ENCODE data around the gene IFNG-AS1. TPM values are rescaled to one million over a fixed set of nuclear protein-coding genes. Genes with fewer than 3 reads are reported as not detected.

The IFNG-AS1 gene
- total RNA-seq, 1 donor from 2014 or later: not detected

DNA sequence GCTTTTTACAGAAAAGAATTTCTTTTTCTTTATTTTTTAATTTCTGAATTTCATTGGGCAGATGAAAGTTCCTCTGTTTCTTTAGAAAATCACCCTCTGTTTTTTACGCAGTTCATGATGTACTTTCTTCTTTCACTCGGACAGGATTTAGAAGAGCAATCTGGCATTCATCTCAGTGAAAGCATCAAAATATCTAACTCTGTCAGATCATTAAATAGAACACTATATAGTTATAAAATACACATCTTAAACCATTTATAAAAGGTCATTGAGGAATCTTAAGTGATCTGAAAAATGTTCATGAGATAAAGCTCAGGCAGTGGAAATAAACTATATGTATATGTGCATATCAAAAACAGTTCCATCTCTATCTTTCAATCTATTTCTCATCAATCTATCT is 3.9 kb downstream of the IFNG-AS1 start:
- DNase-seq (ENCODE audit: low read depth in 2 of 2): no peak

DNA sequence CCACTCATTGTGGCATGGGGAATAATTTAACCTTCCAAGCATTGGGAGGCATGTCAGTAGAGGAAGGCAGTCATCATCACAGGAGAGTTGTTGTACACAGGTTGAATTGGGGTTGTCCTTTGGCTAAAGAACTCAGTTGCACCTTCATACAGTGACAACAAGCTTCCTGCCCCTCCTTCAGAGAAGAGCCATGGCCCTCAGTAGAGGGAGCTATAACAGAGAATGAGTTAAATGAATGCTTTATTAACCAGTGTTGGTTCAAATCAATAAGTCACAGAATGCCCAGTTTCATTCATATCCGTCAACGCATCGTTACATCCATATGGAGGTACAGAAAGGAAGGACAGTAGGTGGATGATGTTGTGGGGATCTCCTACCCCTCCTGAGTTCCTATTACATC is 4.8 kb downstream of the IFNG-AS1 start:
- no peak for DNase-seq (ENCODE audit: low read depth in 2 of 2)

- no peak for DNase-seq (ENCODE audit: low read depth in 2 of 2)
These were observed 7.1 kb downstream of the IFNG-AS1 start for GRCh38 chr12:67996347-67996746.

GRCh38 chr12:67998379-67998778 is 9.1 kb downstream of the IFNG-AS1 start:
- no peak for DNase-seq (ENCODE audit: low read depth in 2 of 2)

DNA sequence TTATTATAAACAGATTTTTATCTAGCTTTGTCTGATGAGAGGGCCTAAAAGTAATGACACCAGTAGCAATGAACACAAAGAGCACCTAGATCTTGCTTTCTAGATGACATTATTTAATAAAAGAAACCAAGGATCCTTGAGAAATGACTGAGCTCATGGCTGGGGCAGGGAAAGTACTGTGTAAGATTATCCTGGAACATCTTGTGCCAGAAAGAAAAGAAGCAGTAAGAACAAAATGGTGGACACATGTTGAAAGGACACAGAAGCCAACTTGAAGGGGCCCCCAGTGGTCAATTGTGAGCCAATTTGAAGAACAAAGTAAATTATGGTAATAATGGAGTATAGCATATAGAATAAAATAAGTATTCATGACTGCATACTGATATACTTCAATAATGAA is 10.0 kb downstream of the IFNG-AS1 start:
- DNase-seq (ENCODE audit: low read depth in 2 of 2): no peak

DNA sequence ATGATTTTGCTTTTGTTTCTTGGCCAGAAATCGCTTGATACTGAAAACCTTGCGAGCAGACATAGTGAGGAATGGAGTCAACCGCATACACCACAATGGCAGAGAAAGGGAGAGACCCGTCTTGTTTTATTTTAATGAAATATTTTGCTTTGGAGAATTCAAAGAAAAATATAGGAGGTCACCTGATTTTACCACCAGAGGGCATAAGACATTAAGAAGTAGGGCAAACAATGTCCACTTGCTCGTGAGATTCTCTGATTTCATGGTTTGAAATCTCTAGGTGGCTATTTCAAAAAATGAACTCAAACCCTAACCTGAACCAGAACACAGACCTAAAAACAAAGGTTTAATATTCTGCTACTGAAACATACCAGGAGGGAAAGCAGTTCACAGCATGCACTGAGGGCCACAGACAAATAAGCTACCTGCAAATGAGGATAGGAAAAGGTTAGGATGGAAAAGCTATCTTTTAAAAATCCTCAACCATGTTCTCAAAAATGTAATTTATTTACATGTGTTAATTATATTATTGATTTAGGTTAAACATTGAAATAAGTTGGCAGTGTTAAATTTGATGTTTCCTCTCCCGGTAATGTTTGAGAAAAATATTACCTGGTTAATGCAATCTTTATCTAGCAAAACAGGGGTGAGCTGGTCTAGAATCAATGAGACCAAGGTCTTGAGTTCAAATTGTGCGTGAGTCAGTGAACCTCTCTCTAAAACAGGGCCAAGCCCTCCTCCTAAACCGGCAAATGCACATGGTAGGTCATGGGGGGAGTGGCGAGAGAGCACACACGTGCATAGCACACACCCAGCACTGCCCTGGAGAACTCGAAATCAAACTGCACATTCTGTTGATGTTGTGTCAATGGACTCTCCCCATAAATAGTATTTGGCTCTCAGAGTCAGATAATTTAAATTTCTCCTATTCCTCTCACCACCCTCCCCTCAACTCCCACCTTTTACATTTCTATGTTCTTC is 12.5 kb downstream of the IFNG-AS1 start:
- DNase-seq (ENCODE audit: low read depth in 2 of 2): no peak

DNA sequence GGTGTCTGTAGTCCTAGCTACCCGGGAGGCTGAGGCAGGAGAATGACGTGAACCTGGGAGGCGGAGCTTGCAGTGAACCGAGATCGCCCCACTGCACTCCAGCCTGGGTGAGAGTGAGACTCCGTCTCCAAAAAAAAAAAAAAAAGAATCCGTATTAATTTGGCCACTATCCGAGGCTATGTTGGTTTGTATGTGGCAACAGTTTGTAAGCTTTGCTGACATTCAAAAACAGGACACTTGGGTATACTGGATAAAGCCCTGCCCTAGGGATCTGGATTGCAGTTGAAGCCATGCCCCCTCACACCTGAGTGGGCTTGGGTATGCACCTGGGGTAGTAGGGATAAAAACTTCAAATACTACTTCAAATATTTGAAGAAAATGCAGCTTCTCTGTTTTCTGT is 14.5 kb downstream of the IFNG-AS1 start:
- no peak for DNase-seq (ENCODE audit: low read depth in 2 of 2)

GRCh38 chr12:68007033-68007432 is 17.8 kb downstream of the IFNG-AS1 start:
- DNase-seq (ENCODE audit: low read depth in 2 of 2): no peak

DNA sequence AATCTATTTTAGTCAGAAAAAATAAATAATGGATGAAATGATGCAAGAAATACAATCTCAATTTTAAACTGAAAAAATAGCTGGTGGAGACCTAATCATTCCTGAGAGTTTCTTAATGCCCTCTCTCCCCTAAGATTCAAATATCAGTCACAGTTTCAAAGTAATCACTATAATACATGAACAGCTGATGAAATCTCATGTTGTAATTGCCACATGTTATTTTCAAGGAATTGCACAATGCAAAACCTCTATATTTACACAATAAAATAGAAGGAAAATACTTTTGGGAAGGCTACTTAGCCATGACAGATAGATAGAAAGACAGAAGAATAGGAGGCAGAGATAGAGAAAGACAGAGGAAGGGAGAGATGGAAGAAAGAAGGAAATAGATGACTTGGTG is 18.2 kb downstream of the IFNG-AS1 start:
- DNase-seq (ENCODE audit: low read depth in 2 of 2): no peak

GRCh38 chr12:68011206-68011881 is 22.1 kb downstream of the IFNG-AS1 start:
- DNase-seq (ENCODE audit: low read depth in 2 of 2): no peak

- DNase-seq (ENCODE audit: low read depth in 2 of 2): no peak
These were observed 22.6 kb downstream of the IFNG-AS1 start for GRCh38 chr12:68011882-68012207.

DNA sequence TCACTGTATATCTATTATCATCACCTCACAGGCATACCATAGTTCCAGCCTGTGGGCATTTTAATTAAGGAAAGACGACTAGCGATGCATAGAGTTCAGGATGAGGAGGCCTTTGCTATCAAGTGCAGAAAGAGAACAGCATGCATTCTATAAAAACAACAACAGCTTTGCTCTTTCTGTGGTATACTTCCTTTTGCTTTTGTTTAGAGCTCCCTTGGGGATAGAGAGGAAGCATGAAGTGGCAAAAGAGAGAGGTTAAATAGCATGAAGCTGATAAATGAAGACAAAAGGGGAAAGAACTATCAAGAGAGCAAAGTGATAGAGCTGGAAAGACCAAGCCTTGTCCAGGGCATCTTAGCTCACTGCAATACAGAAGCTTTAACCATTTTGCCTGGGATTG is 23.5 kb downstream of the IFNG-AS1 start:
- DNase-seq (ENCODE audit: low read depth in 2 of 2): no peak

GRCh38 chr12:68013181-68013580 is 23.9 kb downstream of the IFNG-AS1 start:
- DNase-seq (ENCODE audit: low read depth in 2 of 2): no peak

- no peak for DNase-seq (ENCODE audit: low read depth in 2 of 2)
These were observed 26.9 kb downstream of the IFNG-AS1 start for GRCh38 chr12:68016136-68016535.

- no peak for DNase-seq (ENCODE audit: low read depth in 2 of 2)
These were observed 29.1 kb downstream of the IFNG-AS1 start for GRCh38 chr12:68018315-68018714.

- DNase-seq (ENCODE audit: low read depth in 2 of 2): no peak
These were observed 30.8 kb downstream of the IFNG-AS1 start for GRCh38 chr12:68020049-68020448.

- DNase-seq (ENCODE audit: low read depth in 2 of 2): no peak
These were observed 31.5 kb downstream of the IFNG-AS1 start for GRCh38 chr12:68020699-68021098.

DNA sequence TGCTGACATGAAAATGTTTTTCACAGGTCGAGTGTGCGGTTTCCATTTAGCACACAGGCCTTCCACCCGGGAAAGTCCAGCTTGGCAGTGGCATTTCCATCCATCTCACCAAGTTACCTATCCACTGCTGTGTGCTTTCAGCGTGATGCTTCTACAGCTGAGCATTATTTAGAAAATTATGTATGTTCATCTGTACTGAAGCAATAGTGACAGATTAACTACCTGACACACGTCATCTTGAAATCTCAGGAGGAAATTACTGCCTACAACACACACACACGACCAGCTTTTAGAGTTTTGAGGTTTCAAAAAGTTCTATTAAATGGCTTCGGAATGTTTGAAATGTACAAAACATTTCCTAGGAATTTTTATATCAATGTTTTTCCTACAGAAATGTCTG is 39.4 kb downstream of the IFNG-AS1 start:
- no peak for DNase-seq (ENCODE audit: low read depth in 2 of 2)

GRCh38 chr12:68030248-68030647 is 41.0 kb downstream of the IFNG-AS1 start:
- DNase-seq (ENCODE audit: low read depth in 2 of 2): no peak

DNA sequence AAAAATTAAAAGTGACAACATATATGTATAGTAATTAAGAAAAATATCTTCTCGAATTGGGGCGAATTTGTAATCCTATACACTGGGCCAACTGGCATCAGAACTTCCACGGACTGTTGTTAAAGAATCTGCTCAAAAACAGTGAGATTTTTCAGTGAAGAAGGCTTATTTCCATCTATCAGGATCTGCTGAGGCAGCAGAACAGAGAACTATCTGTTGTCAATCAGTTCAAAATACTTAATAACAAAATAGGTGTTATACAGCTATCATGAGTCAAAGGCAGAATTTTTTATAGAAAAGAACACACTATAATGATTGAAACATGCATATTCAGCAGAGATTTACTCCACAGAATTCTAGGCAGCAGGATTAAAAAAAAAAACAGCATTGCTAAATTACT is 41.9 kb downstream of the IFNG-AS1 start:
- no peak for DNase-seq (ENCODE audit: low read depth in 2 of 2)

DNA sequence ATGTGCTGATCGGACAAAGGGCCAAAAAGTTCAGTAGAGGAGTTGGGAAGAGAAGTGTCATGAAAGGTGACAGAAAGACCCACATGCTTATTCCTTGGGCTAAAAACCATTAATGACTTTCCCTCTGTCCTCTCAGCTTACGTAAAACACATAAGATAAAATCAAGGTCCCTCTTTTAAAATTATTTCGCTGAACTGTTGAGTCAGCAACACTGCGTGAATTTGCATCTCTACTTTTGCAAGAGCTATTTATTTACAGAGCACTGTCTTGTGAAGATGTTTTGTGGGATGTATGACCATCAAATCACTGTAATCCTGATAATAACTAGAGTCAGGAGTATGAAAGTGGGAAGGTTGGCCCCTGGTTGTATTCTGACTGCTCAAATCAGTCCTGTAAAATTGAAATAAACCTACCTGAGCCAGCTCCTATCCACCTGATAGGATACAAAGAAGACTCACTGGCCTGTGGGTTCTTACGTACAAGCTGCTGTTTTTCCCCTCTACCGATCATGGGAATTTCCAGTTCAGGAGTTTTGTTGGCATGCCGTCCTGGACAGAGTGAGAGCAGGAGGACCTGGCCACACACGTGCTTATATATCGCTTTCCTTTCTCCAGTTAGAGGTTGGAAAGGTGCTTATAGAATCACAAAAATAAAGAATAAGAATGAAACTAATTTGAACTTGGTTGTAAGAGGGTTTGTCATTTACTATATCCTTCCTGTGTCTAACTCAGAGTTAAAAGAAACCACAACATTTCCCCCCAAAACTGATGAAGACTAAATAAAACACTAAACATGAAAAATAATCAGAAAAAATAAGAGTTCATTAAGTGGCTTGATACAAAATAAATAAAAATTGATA is 42.9 kb downstream of the IFNG-AS1 start:
- peak in 1 of 2 donors; percentile 7 for DNase-seq (ENCODE audit: low read depth in 2 of 2)

DNA sequence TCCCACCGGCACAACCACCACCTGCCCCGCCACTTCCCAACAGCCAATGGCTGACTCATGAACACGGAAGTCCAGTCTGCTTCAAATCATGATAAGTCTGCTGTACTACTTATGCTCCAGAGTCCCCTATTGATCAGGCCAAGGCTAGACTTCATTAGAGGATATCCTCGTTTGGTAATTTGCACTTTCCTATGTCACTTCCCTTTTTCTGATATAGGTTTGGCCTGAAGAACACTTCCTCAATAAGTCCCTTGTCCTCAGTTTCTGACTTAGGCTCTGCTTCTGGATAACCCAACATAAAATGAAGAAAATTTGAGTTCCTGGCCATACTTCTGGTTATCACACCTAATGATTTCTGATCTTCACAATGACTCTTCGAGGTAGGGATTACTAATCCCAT is 45.3 kb downstream of the IFNG-AS1 start:
- DNase-seq (ENCODE audit: low read depth in 2 of 2): no peak

All from dermis microvascular lymphatic vessel endothelial cell (primary cell).